H1 (cell line): Measurements from ENCODE around the gene SLC22A31. TPM values are rescaled to one million over a fixed set of nuclear protein-coding genes. Genes with fewer than 3 reads are reported as not detected.

Source experiments
- CTCF ChIA-PET: fragments of 300-600 bp; sonication (Branson Sonifier 250); formaldehyde crosslinking; loops from one replicate; lab custom pipeline; 2021; ENCODE audit not compliant: partially characterized antibody; lab: Charles Lee
- POLR2A ChIA-PET: fragments of 300-600 bp; sonication (Branson Sonifier 250); formaldehyde crosslinking; loops from one replicate; lab custom pipeline; 2021; ENCODE audit warnings: inconsistent platforms; ENCODE audit not compliant: partially characterized antibody; lab: Charles Lee
- DNase-seq, 2 experiments: peaks; one replicate each; pipeline versions ENCODE4 v3.0.0 to v3.0.0-alpha.2; 2010 to 2022; ENCODE audit warnings: low spot score in 2 of 2, low read depth in 1 of 2, mixed read lengths in 1 of 2
- FAIRE-seq: peaks from 2 replicates; lab custom pipeline; 2011; peaks lifted over from hg19 to GRCh38; lab: Jason Lieb, UNC
- H2AFZ ChIP-seq: 2 replicates; pipeline ENCODE4 v1.8.1; 2012; ENCODE audit warnings: low read length, inconsistent platforms
- H2AK5ac ChIP-seq: 2 replicates; pipeline ENCODE4 v1.6.1; 2013; ENCODE audit warnings: low read depth, low read length
- H2BK120ac ChIP-seq: replicated peaks from 2 replicates; pipeline ENCODE3; 2013; ENCODE audit warnings: low read depth, low read length, inconsistent platforms
- H2BK12ac ChIP-seq: 2 replicates; pipeline ENCODE4 v1.6.1; 2013; ENCODE audit warnings: low read depth, low read length
- H2BK15ac ChIP-seq: 2 replicates; pipeline ENCODE4 v1.6.1; 2013; ENCODE audit warnings: low read length
- H2BK20ac ChIP-seq: 2 replicates; pipeline ENCODE4 v1.6.1; 2013; ENCODE audit warnings: low read length
- H2BK5ac ChIP-seq: 2 replicates; pipeline ENCODE4 v1.6.1; 2013; ENCODE audit warnings: low read depth, low read length
- H3K14ac ChIP-seq: 2 replicates; pipeline ENCODE4 v1.6.1; 2013; ENCODE audit warnings: inconsistent platforms; ENCODE audit not compliant: insufficient read length
- H3K18ac ChIP-seq: 2 replicates; pipeline ENCODE4 v1.6.1; 2013; ENCODE audit warnings: low read length; ENCODE audit errors: extremely low read depth
- H3K23ac ChIP-seq: 2 replicates; pipeline ENCODE4 v1.6.1; 2013; ENCODE audit warnings: inconsistent platforms; ENCODE audit not compliant: insufficient read length
- H3K23me2 ChIP-seq: 2 replicates; pipeline ENCODE4 v1.6.1; 2013; ENCODE audit warnings: low read depth, low read length
- H3K27ac ChIP-seq: 2 replicates; pipeline ENCODE4 v1.6.1; 2011; ENCODE audit warnings: low read depth, low read length, inconsistent platforms
- H3K27me3 ChIP-seq, 4 experiments: replicated peaks in 1 of 4; 1 replicate in 1 of 4; 2 replicates in 3 of 4; pipeline versions ENCODE4 v1.6.1 to v1.8.1; 2011 to 2013; ENCODE audit warnings: low read length in 3 of 4, mild to moderate bottlenecking in 3 of 4, inconsistent platforms in 2 of 4, mixed read lengths in 2 of 4, moderate library complexity in 1 of 4; ENCODE audit not compliant: control insufficient read depth in 3 of 4, insufficient read depth in 3 of 4; ENCODE audit errors: extremely low read depth in 1 of 4
- H3K36me3 ChIP-seq, 4 experiments: 2 replicates each; pipeline versions ENCODE4 v1.6.1 to v1.8.1; 2011 to 2013; ENCODE audit warnings: mild to moderate bottlenecking in 4 of 4, low read length in 3 of 4, moderate library complexity in 2 of 4, control low read depth in 1 of 4, inconsistent platforms in 1 of 4; ENCODE audit not compliant: insufficient read depth in 4 of 4, control insufficient read depth in 2 of 4
- H3K4ac ChIP-seq: replicated peaks from 2 replicates; pipeline ENCODE3; 2013; ENCODE audit warnings: low read length, low read depth, mixed read lengths, inconsistent platforms; ENCODE audit not compliant: insufficient read length
- H3K4me1 ChIP-seq, 4 experiments: replicated peaks in 1 of 4; 1 replicate in 1 of 4; 2 replicates in 3 of 4; pipeline versions ENCODE4 v1.6.1 to v1.8.1; 2011 to 2013; ENCODE audit warnings: low read length in 3 of 4, inconsistent platforms in 2 of 4, mixed read lengths in 1 of 4; ENCODE audit not compliant: insufficient read depth in 4 of 4, control insufficient read depth in 3 of 4
- H3K4me2 ChIP-seq, 2 experiments: 2 replicates each; pipeline versions ENCODE4 v1.6.1 to v1.8.1; 2011 to 2013; ENCODE audit warnings: low read depth in 2 of 2, low read length in 2 of 2, control low read depth in 1 of 2, inconsistent platforms in 1 of 2, mild to moderate bottlenecking in 1 of 2; ENCODE audit not compliant: insufficient read depth in 1 of 2
- H3K4me3 ChIP-seq, 4 experiments: fragments of 200-600, 300-600 bp in 1 of 4; sonication (generic), shearing (Covaris generic), sonication (Bioruptor Twin) in 1 of 4; 2 replicates each; pipeline versions ENCODE4 v1.5.1 to v1.8.1; 2011 to 2016; ENCODE audit warnings: low read length in 4 of 4, low read depth in 3 of 4, control low read depth in 2 of 4, inconsistent platforms in 2 of 4, mild to moderate bottlenecking in 2 of 4, mixed read lengths in 1 of 4, moderate library complexity in 1 of 4; ENCODE audit not compliant: insufficient read depth in 2 of 4; ENCODE audit errors: extremely low read depth in 1 of 4
- H3K56ac ChIP-seq: replicated peaks from 2 replicates; pipeline ENCODE3; 2013; ENCODE audit warnings: low read depth, mild to moderate bottlenecking, mixed read lengths, low read length, inconsistent platforms; ENCODE audit not compliant: insufficient read length
- H3K79me1 ChIP-seq: 2 replicates; pipeline ENCODE4 v1.6.1; 2013; ENCODE audit warnings: low read depth, low read length, control low read depth
- H3K79me2 ChIP-seq, 2 experiments: 2 replicates each; pipeline versions ENCODE4 v1.6.1 to v1.8.1; 2012 to 2013; ENCODE audit warnings: low read length in 2 of 2, mild to moderate bottlenecking in 2 of 2, inconsistent platforms in 1 of 2; ENCODE audit not compliant: insufficient read depth in 2 of 2, control insufficient read depth in 1 of 2
- H3K9ac ChIP-seq, 4 experiments: replicated peaks in 1 of 4; 1 replicate in 1 of 4; 2 replicates in 3 of 4; pipeline versions ENCODE4 v1.6.1 to v1.8.1; 2011 to 2013; ENCODE audit warnings: low read depth in 3 of 4, low read length in 3 of 4, control low read depth in 2 of 4, mild to moderate bottlenecking in 2 of 4, moderate library complexity in 2 of 4, inconsistent platforms in 1 of 4; ENCODE audit errors: extremely low read depth in 1 of 4
- H3K9me3 ChIP-seq, 2 experiments: 2 replicates each; pipeline versions ENCODE4 v1.6.1 to v1.8.1; 2012 to 2013; ENCODE audit warnings: mild to moderate bottlenecking in 2 of 2, moderate library complexity in 2 of 2, control low read depth in 1 of 2, inconsistent platforms in 1 of 2, low read depth in 1 of 2, low read length in 1 of 2, mixed read lengths in 1 of 2; ENCODE audit not compliant: insufficient read depth in 2 of 2
- H4K20me1 ChIP-seq, 2 experiments: replicated peaks in 1 of 2; 2 replicates each; pipeline versions ENCODE3 to v1.8.1; 2011 to 2013; ENCODE audit warnings: inconsistent platforms in 2 of 2, low read length in 2 of 2, mild to moderate bottlenecking in 1 of 2; ENCODE audit not compliant: insufficient read depth in 2 of 2, control insufficient read depth in 1 of 2
- H4K5ac ChIP-seq: 2 replicates; pipeline ENCODE4 v1.6.1; 2013; ENCODE audit warnings: low read length, low read depth, mixed read lengths, inconsistent platforms; ENCODE audit not compliant: insufficient read length
- H4K8ac ChIP-seq: 2 replicates; pipeline ENCODE4 v1.8.0; 2013; ENCODE audit warnings: mild to moderate bottlenecking, moderate library complexity, low read length, inconsistent platforms; ENCODE audit not compliant: insufficient read depth; ENCODE audit errors: extremely low read depth
- H4K91ac ChIP-seq: replicated peaks from 2 replicates; pipeline ENCODE3; 2013; ENCODE audit warnings: low read length, mixed read lengths, inconsistent platforms; ENCODE audit not compliant: insufficient read length
- BACH1 ChIP-seq: IDR thresholded peaks from 2 replicates; pipeline ENCODE4 v1.6.1; 2012; ENCODE audit warnings: low read length, improper control_type of control experiment
- BRCA1 ChIP-seq: IDR thresholded peaks from 2 replicates; pipeline ENCODE4 v1.6.1; 2012; ENCODE audit warnings: low read depth, low read length, improper control_type of control experiment
- CREB1 ChIP-seq: IDR thresholded peaks from 2 replicates; pipeline ENCODE4 v1.6.1; 2012; ENCODE audit warnings: inconsistent platforms
- CTCF ChIP-seq, 3 experiments: IDR thresholded peaks; 1 replicate in 2 of 3; 2 replicates in 1 of 3; pipeline versions ENCODE4 v1.5.1 to v1.6.1; 2011; ENCODE audit warnings: low read length in 3 of 3, mild to moderate bottlenecking in 3 of 3, inconsistent platforms in 2 of 3, low read depth in 1 of 3, moderate library complexity in 1 of 3; ENCODE audit not compliant: insufficient read depth in 1 of 3; ENCODE audit errors: control extremely low read depth in 1 of 3
- FOSL1 ChIP-seq: IDR thresholded peaks from 2 replicates; pipeline ENCODE4 v1.6.1; 2011; ENCODE audit warnings: mild to moderate bottlenecking, low read depth, low read length, moderate library complexity; ENCODE audit not compliant: insufficient read depth
- JUND ChIP-seq: IDR thresholded peaks from 2 replicates; pipeline ENCODE4 v1.6.1; 2011; ENCODE audit warnings: mild to moderate bottlenecking, improper control_type of control experiment, low read length
- MAFK ChIP-seq: IDR thresholded peaks from 2 replicates; pipeline ENCODE4 v1.6.1; 2012; ENCODE audit warnings: low read depth, mild to moderate bottlenecking, improper control_type of control experiment, low read length
- NANOG ChIP-seq: IDR thresholded peaks from 2 replicates; pipeline ENCODE4 v1.6.1; 2011; ENCODE audit warnings: low read length, low read depth, mild to moderate bottlenecking, inconsistent platforms; ENCODE audit not compliant: insufficient read depth, poor library complexity, severe bottlenecking
- WGBS, 2 experiments: shearing (Covaris generic) in 1 of 2; methylation state at CpG; one replicate each; pipeline versions ENCODE4 v1.1.6 to v1.1.7; 2013 to 2015; ENCODE audit warnings: low lambda C conversion rate in 2 of 2, mixed read lengths in 2 of 2, inconsistent platforms in 1 of 2, low coverage in 1 of 2, missing lambda C conversion rate in 1 of 2; ENCODE audit not compliant: insufficient replicate concordance in 2 of 2, insufficient coverage in 1 of 2, insufficient read length in 1 of 2; ENCODE audit errors: extremely low coverage in 1 of 2, missing lambda C conversion rate in 1 of 2; 5-methylcytosine and 5-hydroxymethylcytosine counted together
- polyA plus RNA-seq, 7 experiments: library from polyadenylated mRNA; depleted of rRNA in 3 of 7; stranded (reverse) in 5 of 7; unstranded in 2 of 7; fragments of >200 nt in 5 of 7; fragments of 200-250 nt in 2 of 7; gene quantifications; 1 replicate in 5 of 7; 2 replicates in 1 of 7; 4 replicates in 1 of 7; pipeline versions ENCODE4 v1.2.1 to v1.2.3, GENCODE V29; 2011 to 2013; ENCODE audit warnings: missing spikeins in 2 of 7, mixed read lengths in 2 of 7
- total RNA-seq: library from RNA; stranded (reverse); fragmentation: NEBNext Ultra II Directional; extraction: Animal tissue kit (Norgen Biotek cat#: 25700); gene quantifications from 2 replicates; pipeline ENCODE4 v1.2.1, GENCODE V29; 2021

SLC22A31 gene
- total and polyA plus RNA-seq, 2 of the 8 experiments (the other 6 are each of a cell fraction or from before 2014, with no cell fraction given) = 7.7 to 10.6 TPM

DNA sequence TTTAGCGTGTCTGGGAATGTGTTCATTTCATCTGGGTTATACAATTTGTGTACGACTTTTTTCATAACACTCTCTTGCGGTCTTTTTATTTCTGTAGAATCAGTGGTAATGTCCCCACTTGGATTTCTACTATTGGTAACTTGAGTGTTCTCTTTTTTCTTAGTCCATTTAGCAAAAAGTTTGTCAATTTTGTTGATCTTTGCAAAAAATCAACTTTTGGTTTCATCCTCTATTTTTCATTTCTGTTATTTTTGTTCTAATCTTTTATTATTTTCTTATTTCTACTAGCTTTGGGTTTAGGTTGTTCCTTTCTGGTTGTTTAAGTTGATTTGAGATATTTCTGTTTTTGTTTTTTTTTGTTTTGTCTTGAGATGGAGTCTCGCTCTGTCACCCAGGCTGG is 7.7 kb upstream of the SLC22A31 start:
- Histone ChIP-seq H3K14ac (no peak overlapping the region), H3K4me1 (no peaks in the 10 kb centered on the region), H4K20me1 (peaks cover 0 to 5% of the 10 kb centered on the region in 2 experiments), H3K9ac (no peak overlapping the region), H3K56ac (no peak overlapping the region), H2BK12ac (no peak overlapping the region), H3K27ac (no peak overlapping the region), H2BK20ac (no peak overlapping the region), H3K23ac (no peak overlapping the region), H4K5ac (no peak overlapping the region), H3K4me2 (no peak overlapping the region), H3K4me3 (no peak overlapping the region), H2AFZ (no peak overlapping the region), H3K4ac (no peak overlapping the region), H2AK5ac (no peak overlapping the region), H3K23me2 (no peaks in the 10 kb centered on the region), H2BK120ac (no peak overlapping the region), H3K9me3 (no peaks in the 10 kb centered on the region), H3K27me3 (peaks cover 2 to 13% (median 7%) of the 10 kb centered on the region in 4 experiments), H3K18ac (no peak overlapping the region), H3K79me2 (no peaks in the 10 kb centered on the region), H2BK15ac (no peak overlapping the region), H3K36me3 (no peaks in the 10 kb centered on the region)
- FAIRE-seq (no peak), DNase-seq (no peak)
- 80% methylated on average over 4 of the region's 4 CpGs; no CpG with 5 or more reads in 1 of the 2 experiments for WGBS, 2 experiments
- POLR2A ChIA-PET = no interaction called here
- CTCF ChIA-PET = interaction anchor here (1.5 kb wide), 1 partner anchor 8 kb away, joined by 3 read pairs; no protein-coding TSS in a partner anchor
- no peak for TF ChIP-seq BRCA1
- no peak for TF ChIP-seq JUND
- TF ChIP-seq CTCF (IDR thresholded peaks at IDR 0.05; ENCODE audit: control extremely low read depth in 1 of 3, insufficient read depth in 1 of 3, low read depth in 1 of 3, low read length in 3 of 3) = no peak
- no peak for TF ChIP-seq NANOG
- TF ChIP-seq BACH1 = no peak
- TF ChIP-seq CREB1 = no peak
- TF ChIP-seq MAFK = no peak
- TF ChIP-seq FOSL1 = no peak
- TF ChIP-seq, all 59 proteins: peak for 0
- H4K8ac ChIP-seq = no peak overlapping the region
- no peaks in the 10 kb centered on the region for H3K79me1 ChIP-seq
- H2BK5ac ChIP-seq = no peak overlapping the region
- no peak overlapping the region for H4K91ac ChIP-seq
